Measurements from ENCODE around the gene CSF2.

DNA sequence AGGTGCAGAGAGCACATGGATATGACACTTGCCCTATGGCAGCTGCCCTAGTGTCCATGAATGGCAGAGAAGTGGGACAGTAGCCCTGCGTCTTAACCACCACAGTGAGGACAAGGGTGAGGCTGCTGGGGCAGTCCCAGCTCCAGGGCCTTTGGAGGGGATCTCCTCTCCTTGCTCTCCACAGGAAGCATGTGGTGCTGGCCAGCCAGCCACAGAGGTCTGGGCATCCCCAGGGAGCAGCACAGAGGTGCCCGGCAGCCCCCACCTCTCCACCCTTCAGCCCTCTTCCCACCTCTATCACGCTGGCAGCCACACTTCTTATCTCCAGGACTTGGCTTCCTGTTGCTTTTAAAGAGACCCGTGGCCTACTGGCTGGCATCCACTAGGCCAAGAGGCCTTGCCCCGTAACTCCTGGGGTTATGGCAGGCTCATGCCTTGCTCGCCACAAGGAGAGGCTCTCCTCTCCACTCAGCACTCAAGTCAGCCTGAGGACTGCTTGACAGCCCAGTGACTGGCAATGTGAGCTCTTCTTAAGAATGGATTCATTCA lies 21.9 kb downstream of the CSF2 start:
- TF ChIP-seq, protein P1, sequence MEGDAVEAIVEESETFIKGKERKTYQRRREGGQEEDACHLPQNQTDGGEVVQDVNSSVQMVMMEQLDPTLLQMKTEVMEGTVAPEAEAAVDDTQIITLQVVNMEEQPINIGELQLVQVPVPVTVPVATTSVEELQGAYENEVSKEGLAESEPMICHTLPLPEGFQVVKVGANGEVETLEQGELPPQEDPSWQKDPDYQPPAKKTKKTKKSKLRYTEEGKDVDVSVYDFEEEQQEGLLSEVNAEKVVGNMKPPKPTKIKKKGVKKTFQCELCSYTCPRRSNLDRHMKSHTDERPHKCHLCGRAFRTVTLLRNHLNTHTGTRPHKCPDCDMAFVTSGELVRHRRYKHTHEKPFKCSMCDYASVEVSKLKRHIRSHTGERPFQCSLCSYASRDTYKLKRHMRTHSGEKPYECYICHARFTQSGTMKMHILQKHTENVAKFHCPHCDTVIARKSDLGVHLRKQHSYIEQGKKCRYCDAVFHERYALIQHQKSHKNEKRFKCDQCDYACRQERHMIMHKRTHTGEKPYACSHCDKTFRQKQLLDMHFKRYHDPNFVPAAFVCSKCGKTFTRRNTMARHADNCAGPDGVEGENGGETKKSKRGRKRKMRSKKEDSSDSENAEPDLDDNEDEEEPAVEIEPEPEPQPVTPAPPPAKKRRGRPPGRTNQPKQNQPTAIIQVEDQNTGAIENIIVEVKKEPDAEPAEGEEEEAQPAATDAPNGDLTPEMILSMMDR (IDR thresholded peaks at IDR 0.05; ENCODE audit: poor library complexity), result no peak
- TF ChIP-seq EZH2phosphoT487 (IDR thresholded peaks at IDR 0.05; ENCODE audit: low read depth, severe bottlenecking, unreplicated experiment) (no peak), EZH2 (IDR thresholded peaks at IDR 0.05; ENCODE audit: borderline replicate concordance) (no peak)

Data from hepatocyte (in vitro differentiated cells).